ENCODE measurements around the gene VAMP3.

The VAMP3 gene

GRCh38 chr1:7767176-7767575 lies 3.9 kb upstream of the VAMP3 start:
- no peak for DNase-seq (ENCODE audit: extremely low read depth, low read depth)
- TF ChIP-seq, protein P1, sequence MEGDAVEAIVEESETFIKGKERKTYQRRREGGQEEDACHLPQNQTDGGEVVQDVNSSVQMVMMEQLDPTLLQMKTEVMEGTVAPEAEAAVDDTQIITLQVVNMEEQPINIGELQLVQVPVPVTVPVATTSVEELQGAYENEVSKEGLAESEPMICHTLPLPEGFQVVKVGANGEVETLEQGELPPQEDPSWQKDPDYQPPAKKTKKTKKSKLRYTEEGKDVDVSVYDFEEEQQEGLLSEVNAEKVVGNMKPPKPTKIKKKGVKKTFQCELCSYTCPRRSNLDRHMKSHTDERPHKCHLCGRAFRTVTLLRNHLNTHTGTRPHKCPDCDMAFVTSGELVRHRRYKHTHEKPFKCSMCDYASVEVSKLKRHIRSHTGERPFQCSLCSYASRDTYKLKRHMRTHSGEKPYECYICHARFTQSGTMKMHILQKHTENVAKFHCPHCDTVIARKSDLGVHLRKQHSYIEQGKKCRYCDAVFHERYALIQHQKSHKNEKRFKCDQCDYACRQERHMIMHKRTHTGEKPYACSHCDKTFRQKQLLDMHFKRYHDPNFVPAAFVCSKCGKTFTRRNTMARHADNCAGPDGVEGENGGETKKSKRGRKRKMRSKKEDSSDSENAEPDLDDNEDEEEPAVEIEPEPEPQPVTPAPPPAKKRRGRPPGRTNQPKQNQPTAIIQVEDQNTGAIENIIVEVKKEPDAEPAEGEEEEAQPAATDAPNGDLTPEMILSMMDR (IDR thresholded peaks at IDR 0.05; ENCODE audit: low read depth, low read length): no peak

DNA sequence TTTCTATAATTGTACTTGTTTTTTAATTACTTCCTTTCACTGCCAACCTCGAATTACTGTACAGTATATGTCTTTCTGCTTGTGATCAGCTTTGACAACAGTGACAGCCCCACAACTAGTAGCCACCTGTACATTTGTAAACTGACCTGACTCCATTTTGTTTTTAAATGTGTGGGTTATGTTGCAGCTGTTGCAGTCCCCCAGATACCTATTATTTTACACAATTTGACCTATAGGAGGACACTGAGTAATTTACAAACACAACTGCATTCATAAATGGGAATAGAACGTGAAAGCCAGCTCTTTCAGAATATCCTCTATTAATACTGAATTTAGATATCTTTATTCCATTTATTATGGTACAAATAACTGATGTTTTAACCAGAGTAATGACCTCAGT lies 2.5 kb upstream of the VAMP3 start:
- TF ChIP-seq, protein P1 (IDR thresholded peaks at IDR 0.05; ENCODE audit: low read depth, low read length): no peak
- no peak for DNase-seq (ENCODE audit: extremely low read depth, low read depth)

GRCh38 chr1:7769673-7770412 lies 1.3 kb upstream of the VAMP3 start:
- TF ChIP-seq, protein P1 (IDR thresholded peaks at IDR 0.05; ENCODE audit: low read depth, low read length): no peak
- DNase-seq (ENCODE audit: extremely low read depth, low read depth): no peak

DNA sequence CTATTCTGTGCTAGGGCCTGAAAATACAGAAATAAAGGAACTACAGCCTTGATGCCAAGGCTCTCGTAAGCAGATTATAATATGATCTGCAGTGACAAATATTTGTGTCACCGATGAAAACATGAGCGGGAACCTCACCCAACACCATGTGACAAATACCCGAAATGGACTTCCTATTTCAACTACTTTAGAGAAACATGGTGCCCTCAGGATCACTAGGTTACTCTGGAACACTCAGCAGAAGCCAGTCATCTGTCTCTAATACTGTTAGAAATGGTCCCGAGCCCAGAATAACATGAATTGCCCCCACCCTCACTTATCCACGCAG lies 463 bp upstream of the VAMP3 start:
- DNase-seq (ENCODE audit: extremely low read depth, low read depth): no peak

DNA sequence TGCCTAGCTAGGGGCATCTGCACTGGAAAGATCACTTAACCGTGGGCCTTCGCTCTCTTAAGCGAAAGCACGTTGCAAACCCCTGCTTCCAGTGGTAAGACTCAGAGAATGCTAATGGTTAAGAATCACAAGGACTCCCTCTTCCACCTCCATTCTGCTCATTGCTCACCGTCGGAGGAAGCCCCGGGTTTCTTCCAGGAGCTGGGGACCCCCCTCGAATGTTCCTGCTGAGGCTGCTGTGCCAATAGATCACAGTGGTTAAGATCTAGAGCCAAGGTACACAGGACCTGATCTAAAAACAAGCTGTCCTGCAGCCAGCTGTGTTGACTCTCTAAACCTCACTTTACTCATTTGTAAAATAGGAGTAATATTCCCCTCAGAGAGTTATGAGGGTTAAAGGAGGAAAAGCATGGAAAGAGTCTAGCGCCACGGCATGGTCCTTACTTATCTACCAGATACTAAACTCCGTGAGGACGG lies 765 bp downstream of the VAMP3 start:
- DNase-seq (ENCODE audit: extremely low read depth, low read depth): no peak
- TF ChIP-seq, protein P1 (IDR thresholded peaks at IDR 0.05; ENCODE audit: low read depth, low read length): no peak

More for the DNA sequence above, 463 bp upstream of the VAMP3 start:
- TF ChIP-seq, protein P1 (IDR thresholded peaks at IDR 0.05; ENCODE audit: low read depth, low read length): no peak

GRCh38 chr1:7777591-7777990 lies 6.5 kb downstream of the VAMP3 start:
- TF ChIP-seq, protein P1 (IDR thresholded peaks at IDR 0.05; ENCODE audit: low read depth, low read length): no peak

DNA sequence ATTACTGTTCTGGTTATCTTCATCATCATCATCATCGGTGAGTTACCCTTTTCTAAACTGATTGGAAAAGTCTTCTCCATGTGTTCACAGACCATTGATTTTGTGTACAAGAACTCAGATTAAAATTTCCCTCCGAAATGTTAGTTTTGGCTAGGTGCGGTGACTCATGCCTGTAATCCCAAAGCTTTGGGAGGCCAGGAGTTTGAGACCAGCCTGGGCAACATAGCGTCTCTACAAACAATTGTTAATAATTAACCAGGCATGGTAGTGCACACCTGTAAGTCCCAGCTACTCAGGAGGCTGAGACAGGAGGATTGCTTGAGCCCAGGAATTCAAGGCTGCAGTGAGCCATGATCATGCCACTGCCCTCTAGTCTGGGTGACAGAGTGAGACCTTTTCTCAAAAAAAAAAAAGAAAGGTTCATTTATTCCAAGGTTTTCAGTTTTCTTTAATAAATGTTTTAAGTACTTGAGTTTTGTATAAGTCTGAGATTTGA lies 7.1 kb downstream of the VAMP3 start:
- TF ChIP-seq, protein P1 (IDR thresholded peaks at IDR 0.05; ENCODE audit: low read depth, low read length): no peak
- DNase-seq (ENCODE audit: extremely low read depth, low read depth): no peak

More at GRCh38 chr1:7777591-7777990, 6.5 kb downstream of the VAMP3 start:
- no peak for DNase-seq (ENCODE audit: extremely low read depth, low read depth)
